Stimulated activated CD8-positive, alpha-beta memory T cell treated with anti-CD3 and anti-CD28 coated beads, Interleukin-15, amount 100 ng/mL, for 24 hours (primary cell): ENCODE data around the gene RNF151.
"Not testable (repeated sequence)": the region's sequence is repeated elsewhere in the genome, so short reads cannot be mapped to it uniquely, and the experiment has no call there.

Source experiments
- DNase-seq: peaks from one replicate; pipeline ENCODE4 v3.0.0-alpha.2; 2020; ENCODE audit warnings: low read depth

The RNF151 gene

GRCh38 chr16:2007081-2007836 is 40.6 kb downstream of the RNF151 start:
- DNase-seq = no peak

- DNase-seq = no peak
Measured at GRCh38 chr16:2008009-2008526, 41.4 kb downstream of the RNF151 start.

GRCh38 chr16:2008631-2009163 is 42.0 kb downstream of the RNF151 start:
- DNase-seq = no peak

- no peak for DNase-seq
Measured at GRCh38 chr16:2009164-2009711, 42.6 kb downstream of the RNF151 start.

- DNase-seq = peak; percentile 73
Measured at GRCh38 chr16:2009791-2010510, 43.3 kb downstream of the RNF151 start, which contains the start of gene ZNF598. ZNF598 (minus strand) TSS chr16:2009821.

- not testable (repeated sequence) for DNase-seq
Measured at GRCh38 chr16:2011726-2012125, 45.1 kb downstream of the RNF151 start.

GRCh38 chr16:2013527-2013926 is 46.9 kb downstream of the RNF151 start:
- DNase-seq = no peak

- DNase-seq = no peak
Measured at GRCh38 chr16:2015117-2015946, 48.7 kb downstream of the RNF151 start.

- no peak for DNase-seq
Measured at GRCh38 chr16:2015947-2016208, 49.2 kb downstream of the RNF151 start.

GRCh38 chr16:2016407-2016922 is 49.8 kb downstream of the RNF151 start:
- DNase-seq = no peak
